B cell (primary cell): ENCODE results near the gene ARHGEF33.

Experiments used
- CTCF ChIP-seq: fragments of 200-600 bp; IDR thresholded peaks from one replicate; pipeline ENCODE4 v1.8.0; 2022; ENCODE audit warnings: antibody characterized with exemption, mild to moderate bottlenecking
- EZH2 ChIP-seq: IDR thresholded peaks from 2 replicates; pipeline ENCODE4 v1.6.1; 2012; ENCODE audit warnings: borderline replicate concordance, low read depth, mild to moderate bottlenecking, moderate library complexity, low read length; ENCODE audit not compliant: insufficient read depth, poor library complexity, severe bottlenecking

- TF ChIP-seq CTCF (no peak), EZH2 (no peak)
Measured at GRCh38 chr2:38856165-38856564, 33.5 kb upstream of the ARHGEF33 start.
